RWPE1 (cell line): ENCODE measurements around the gene TULP3.

Experiments used
- CTCF ChIA-PET: fragments of 350-600 bp; sonication (Branson Sonifier 250); formaldehyde crosslinking; extraction: SDS; loops from one replicate; lab custom pipeline; 2021; lab: Yijun Ruan, JAX
- POLR2A ChIA-PET: fragments of 400-600 bp; formaldehyde crosslinking; extraction: SDS; loops from one replicate; lab custom pipeline; 2020; ENCODE audit warnings: antibody characterized with exemption; ENCODE audit not compliant: low non-redundant PET; lab: Yijun Ruan, JAX
- DNase-seq: peaks from one replicate; pipeline ENCODE4 v3.0.0; 2012; ENCODE audit warnings: low spot score
- H3K27ac ChIP-seq: fragments of 450-650 bp; 2 replicates; pipeline ENCODE4 v1.5.1; 2017
- CTCF ChIP-seq: fragments of 450-650 bp; conservative IDR thresholded peaks from 2 replicates; pipeline ENCODE4 v1.5.1; 2017; ENCODE audit warnings: low read depth, mild to moderate bottlenecking

Gene TULP3

GRCh38 chr12:2933586-2933985, 42.9 kb downstream of the TULP3 start:
- POLR2A ChIA-PET, result no interaction called here

GRCh38 chr12:2934371-2934770, 43.7 kb downstream of the TULP3 start:
- POLR2A ChIA-PET, result no interaction called here
- TF ChIP-seq CTCF, result no peak
- H3K27ac ChIP-seq, result no peak overlapping the region
- DNase-seq, result no peak
- CTCF ChIA-PET, result interaction anchor here (0.6 kb wide), 1 partner anchor 14 kb away, joined by 3 read pairs; no protein-coding TSS in a partner anchor

More at GRCh38 chr12:2933586-2933985, 42.9 kb downstream of the TULP3 start:
- no peak for DNase-seq
- H3K27ac ChIP-seq, result no peak overlapping the region
- no peak for TF ChIP-seq CTCF
- CTCF ChIA-PET, result interaction anchor here (0.8 kb wide), 1 partner anchor 48 kb away, joined by 3 read pairs; no protein-coding TSS in a partner anchor

GRCh38 chr12:2936301-2936700, 45.6 kb downstream of the TULP3 start:
- ChIA-PET CTCF (interaction anchor here (0.6 kb wide), 1 partner anchor 52 kb away, joined by 10 read pairs; no protein-coding TSS in a partner anchor), POLR2A (no interaction called here)
- TF ChIP-seq CTCF, result no peak
- no peak for DNase-seq
- no peak overlapping the region for H3K27ac ChIP-seq

GRCh38 chr12:2937500-2937899, 46.8 kb downstream of the TULP3 start:
- no peak for TF ChIP-seq CTCF
- H3K27ac ChIP-seq, result no peak overlapping the region
- no peak for DNase-seq
- ChIA-PET POLR2A (no interaction called here), CTCF (interaction anchor here (0.5 to 0.6 kb wide), 2 partner anchors 26 to 104 kb away, joined by 3 read pairs; no protein-coding TSS in a partner anchor)

GRCh38 chr12:2939191-2939590, 48.5 kb downstream of the TULP3 start:
- CTCF ChIA-PET, result interaction anchor here (0.5 kb wide), 1 partner anchor 17 kb away, joined by 9 read pairs; no protein-coding TSS in a partner anchor

GRCh38 chr12:2940564-2940963, 49.9 kb downstream of the TULP3 start:
- no peak for DNase-seq
- H3K27ac ChIP-seq, result no peak overlapping the region
- ChIA-PET CTCF (interaction anchor here (0.6 to 1.0 kb wide), 4 partner anchors 64 to 864 kb away, joined by 3 to 4 read pairs (median 3); no protein-coding TSS in a partner anchor), POLR2A (no interaction called here)
- no peak for TF ChIP-seq CTCF

More at GRCh38 chr12:2939191-2939590, 48.5 kb downstream of the TULP3 start:
- no peak for DNase-seq
- no peak overlapping the region for H3K27ac ChIP-seq
- POLR2A ChIA-PET, result no interaction called here
- no peak for TF ChIP-seq CTCF
